ENCODE data around the gene FARP1. TPM values are rescaled to one million over a fixed set of nuclear protein-coding genes. Genes with fewer than 3 reads are reported as not detected.

FARP1 gene
- polyA plus RNA-seq, 2 donors: 2.2 to 2.3 TPM

- Histone ChIP-seq H3K27me3 (ENCODE audit: control insufficient read depth in 1 of 2, insufficient read depth in 2 of 2, low read length in 2 of 2) (no peaks in the 10 kb centered on the region), H3K4me1 (ENCODE audit: control insufficient read depth in 2 of 2, insufficient read depth in 2 of 2, low read length in 1 of 2) (peaks cover 16 to 18% of the 10 kb centered on the region in 2 donors), H3K4me3 (ENCODE audit: low read depth in 1 of 2, low read length in 2 of 2) (no peak overlapping the region), H3K9me3 (ENCODE audit: control insufficient read depth in 2 of 2, insufficient read depth in 1 of 2, low read depth in 1 of 2, low read length in 1 of 2) (no peaks in the 10 kb centered on the region), H3K27ac (ENCODE audit: low read depth in 2 of 2, low read length in 1 of 2) (peak overlapping the region; percentile 61 to 77), H3K36me3 (ENCODE audit: control insufficient read depth in 2 of 2, insufficient read depth in 2 of 2, low read length in 1 of 2) (peaks cover 7 to 8% of the 10 kb centered on the region in 2 donors)
- 65% methylated on average over 10 of the region's 10 CpGs for WGBS, 2 donors
These were observed 360.5 kb downstream of the FARP1 start for GRCh38 chr13:98503175-98504028.

- peaks cover 7 to 8% of the 10 kb centered on the region in 2 donors for H3K36me3 ChIP-seq (ENCODE audit: control insufficient read depth in 2 of 2, insufficient read depth in 2 of 2, low read length in 1 of 2)
- no peaks in the 10 kb centered on the region for H3K9me3 ChIP-seq (ENCODE audit: control insufficient read depth in 2 of 2, insufficient read depth in 1 of 2, low read depth in 1 of 2, low read length in 1 of 2)
- peaks cover 17 to 18% of the 10 kb centered on the region in 2 donors for H3K4me1 ChIP-seq (ENCODE audit: control insufficient read depth in 2 of 2, insufficient read depth in 2 of 2, low read length in 1 of 2)
- 48 to 51% methylated on average over 1 of the region's 1 CpG for WGBS, 2 donors
- H3K27ac ChIP-seq (ENCODE audit: low read depth in 2 of 2, low read length in 1 of 2): peak overlapping the region in 1 of 2 donors; percentile 77
- no peaks in the 10 kb centered on the region for H3K27me3 ChIP-seq (ENCODE audit: control insufficient read depth in 1 of 2, insufficient read depth in 2 of 2, low read length in 2 of 2)
- no peak overlapping the region for H3K4me3 ChIP-seq (ENCODE audit: low read depth in 1 of 2, low read length in 2 of 2)
These were observed 361.1 kb downstream of the FARP1 start for GRCh38 chr13:98504029-98504351.

- 77 to 82% methylated on average over 12 of the region's 12 CpGs for WGBS, 2 donors
- H3K36me3 ChIP-seq (ENCODE audit: control insufficient read depth in 2 of 2, insufficient read depth in 2 of 2, low read length in 1 of 2): peaks cover 7 to 8% of the 10 kb centered on the region in 2 donors
- H3K27ac ChIP-seq (ENCODE audit: low read depth in 2 of 2, low read length in 1 of 2): peak overlapping the region in 1 of 2 donors; percentile 28
- H3K4me1 ChIP-seq (ENCODE audit: control insufficient read depth in 2 of 2, insufficient read depth in 2 of 2, low read length in 1 of 2): peaks cover 17 to 19% of the 10 kb centered on the region in 2 donors
- no peaks in the 10 kb centered on the region for H3K27me3 ChIP-seq (ENCODE audit: control insufficient read depth in 1 of 2, insufficient read depth in 2 of 2, low read length in 2 of 2)
- no peak overlapping the region for H3K4me3 ChIP-seq (ENCODE audit: low read depth in 1 of 2, low read length in 2 of 2)
- H3K9me3 ChIP-seq (ENCODE audit: control insufficient read depth in 2 of 2, insufficient read depth in 1 of 2, low read depth in 1 of 2, low read length in 1 of 2): no peaks in the 10 kb centered on the region
These were observed 361.6 kb downstream of the FARP1 start for GRCh38 chr13:98504371-98504963.

Other genes with a start within 250 kb of the FARP1 start
- 10 to 100 TPM; 13.8 to 24.8 TPM for gene IPO5, start 189.4 kb upstream of the FARP1 start, polyA plus RNA-seq
- gene RNF113B, start 34.2 kb downstream of the FARP1 start, polyA plus RNA-seq: not detected